ENCODE results near the gene RTN4.
"Not testable (repeated sequence)": the region's sequence is repeated elsewhere in the genome, so short reads cannot be mapped to it uniquely, and the experiment has no call there.

Gene RTN4

GRCh38 chr2:55092439-55092838 lies 42.2 kb upstream of the RTN4 start:
- no peak for DNase-seq (ENCODE audit: low spot score)
- no peak overlapping the region for H3K27ac ChIP-seq
- TF ChIP-seq CTCF (IDR thresholded peaks at IDR 0.05), result no peak
- no peak overlapping the region for H3K4me3 ChIP-seq

DNA sequence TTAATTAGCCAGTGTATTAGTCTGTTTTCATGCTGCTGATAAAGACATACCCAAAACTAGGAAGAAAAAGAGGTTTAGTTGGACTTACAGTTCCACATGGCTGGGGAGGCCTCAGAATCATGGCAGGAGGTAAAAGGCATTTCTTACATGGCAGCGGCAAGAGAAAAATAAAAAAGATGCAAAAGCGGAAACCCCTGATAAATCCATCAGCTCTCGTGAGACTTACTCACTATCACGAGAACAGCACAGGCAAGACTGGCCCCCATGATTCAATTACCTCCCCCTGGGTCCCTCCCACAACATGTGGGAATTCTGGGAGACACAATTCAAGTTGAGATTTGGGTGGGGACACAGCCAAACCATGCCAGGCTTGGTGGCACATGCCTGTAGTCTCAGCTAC lies 41.4 kb upstream of the RTN4 start:
- not testable (repeated sequence) for H3K4me3 ChIP-seq; DNase-seq (ENCODE audit: low spot score); H3K27ac ChIP-seq

- H3K27ac ChIP-seq, result no peak overlapping the region
- no peak overlapping the region for H3K4me3 ChIP-seq
- TF ChIP-seq CTCF (IDR thresholded peaks at IDR 0.05), result no peak
- no peak for DNase-seq (ENCODE audit: low spot score)
These were observed 40.5 kb upstream of the RTN4 start for GRCh38 chr2:55090702-55091101.

GRCh38 chr2:55089726-55090125 lies 39.5 kb upstream of the RTN4 start:
- no peak for TF ChIP-seq CTCF (IDR thresholded peaks at IDR 0.05)
- DNase-seq (ENCODE audit: low spot score), result no peak
- Histone ChIP-seq H3K27ac (no peak overlapping the region), H3K4me3 (no peak overlapping the region)

- TF ChIP-seq CTCF (IDR thresholded peaks at IDR 0.05), result no peak
- Histone ChIP-seq H3K27ac (no peak overlapping the region), H3K4me3 (no peak overlapping the region)
- DNase-seq (ENCODE audit: low spot score), result no peak
These were observed 38.1 kb upstream of the RTN4 start for GRCh38 chr2:55088400-55088799.

DNA sequence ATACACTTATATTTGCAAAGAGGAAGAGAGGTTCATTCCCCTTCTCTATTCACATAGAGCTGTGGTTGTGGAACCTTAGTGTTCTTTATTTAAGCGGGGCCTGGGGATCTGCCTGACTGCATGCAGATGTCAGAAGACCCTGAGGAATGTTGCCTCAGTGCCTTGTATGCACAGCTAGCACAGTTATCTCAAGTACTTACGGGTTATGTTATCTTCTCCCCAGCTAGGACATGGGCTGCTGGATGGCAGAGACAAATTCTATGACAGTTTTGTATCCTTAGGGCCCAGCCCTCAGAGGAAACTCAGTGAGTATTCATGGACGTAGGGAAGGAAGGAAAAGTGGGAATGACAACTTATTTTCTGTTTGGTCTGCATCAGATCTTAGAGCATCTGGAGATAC lies 37.7 kb upstream of the RTN4 start:
- Histone ChIP-seq H3K27ac (no peak overlapping the region), H3K4me3 (no peak overlapping the region)
- DNase-seq (ENCODE audit: low spot score), result no peak
- no peak for TF ChIP-seq CTCF (IDR thresholded peaks at IDR 0.05)

- no peak for TF ChIP-seq CTCF (IDR thresholded peaks at IDR 0.05)
- no peak overlapping the region for H3K4me3 ChIP-seq
- DNase-seq (ENCODE audit: low spot score), result no peak
- no peak overlapping the region for H3K27ac ChIP-seq
These were observed 37.2 kb upstream of the RTN4 start for GRCh38 chr2:55087501-55087900.

All from coronary artery (tissue), 2 donors.